Stimulated activated CD8-positive, alpha-beta memory T cell treated with anti-CD3 and anti-CD28 coated beads, Interleukin-15, amount 100 ng/mL, for 1 hour (primary cell): ENCODE data around the gene TENT5A.

Experiments used
- DNase-seq: peaks from one replicate; pipeline ENCODE4 v3.0.0-alpha.2; 2020; ENCODE audit warnings: low read depth

Gene TENT5A

DNA sequence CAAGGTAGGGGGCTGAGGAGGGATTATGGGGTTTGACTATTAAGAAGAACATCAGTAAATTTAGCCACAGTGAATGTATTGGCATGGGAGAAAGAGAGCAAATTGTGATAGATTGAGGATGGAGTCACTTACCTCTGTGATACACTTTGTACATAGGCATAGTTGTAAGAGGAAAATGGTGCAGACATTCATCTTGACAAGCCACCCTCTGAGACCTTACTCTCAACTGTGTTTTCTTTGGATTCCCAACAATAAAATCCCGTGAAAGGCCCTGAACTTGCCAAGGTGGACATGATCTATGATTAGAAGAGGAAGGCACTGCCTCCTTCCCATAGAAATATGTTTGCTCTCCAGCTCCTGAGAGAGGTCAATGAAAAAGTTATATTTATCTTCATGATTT, 18.6 kb upstream of the TENT5A start:
- no peak for DNase-seq

DNA sequence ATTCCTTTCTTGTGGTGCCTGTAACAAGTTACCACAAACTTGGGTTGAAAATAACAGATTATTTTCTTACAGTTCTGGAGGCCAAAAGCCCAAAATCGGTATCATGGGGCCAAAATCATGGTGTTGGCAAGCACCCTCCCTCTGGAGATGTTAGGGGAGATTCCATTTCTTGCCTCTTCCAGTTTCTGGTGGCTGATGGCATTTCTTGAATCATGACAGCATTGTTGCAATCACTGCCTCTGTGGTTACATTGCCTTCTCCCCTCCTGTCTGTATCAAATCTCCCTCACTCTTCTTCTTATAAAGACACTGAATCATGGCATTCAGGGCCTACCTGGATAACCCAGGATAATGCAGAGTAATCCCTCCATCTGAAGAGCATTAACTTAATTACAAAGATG, 17.9 kb upstream of the TENT5A start:
- DNase-seq: no peak

DNA sequence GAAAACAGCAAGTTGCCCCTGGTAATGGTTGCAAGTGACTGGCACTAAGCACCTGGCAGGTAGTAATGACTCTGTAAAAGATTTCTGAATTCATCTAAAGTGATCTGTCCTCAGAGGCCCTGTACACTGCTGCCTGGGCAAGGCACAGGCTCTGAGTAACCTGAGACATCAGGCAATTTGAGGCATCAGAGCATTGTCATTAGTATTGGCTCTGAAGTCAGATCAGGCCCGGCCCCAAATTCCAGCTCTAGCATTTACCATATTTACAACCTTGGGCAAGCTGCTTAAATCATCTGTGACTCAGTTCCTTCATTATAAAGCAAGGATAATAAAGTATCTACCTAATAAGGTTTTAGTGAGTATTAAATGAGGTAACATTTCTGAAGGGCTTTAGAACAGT, 17.3 kb upstream of the TENT5A start:
- DNase-seq: no peak

DNA sequence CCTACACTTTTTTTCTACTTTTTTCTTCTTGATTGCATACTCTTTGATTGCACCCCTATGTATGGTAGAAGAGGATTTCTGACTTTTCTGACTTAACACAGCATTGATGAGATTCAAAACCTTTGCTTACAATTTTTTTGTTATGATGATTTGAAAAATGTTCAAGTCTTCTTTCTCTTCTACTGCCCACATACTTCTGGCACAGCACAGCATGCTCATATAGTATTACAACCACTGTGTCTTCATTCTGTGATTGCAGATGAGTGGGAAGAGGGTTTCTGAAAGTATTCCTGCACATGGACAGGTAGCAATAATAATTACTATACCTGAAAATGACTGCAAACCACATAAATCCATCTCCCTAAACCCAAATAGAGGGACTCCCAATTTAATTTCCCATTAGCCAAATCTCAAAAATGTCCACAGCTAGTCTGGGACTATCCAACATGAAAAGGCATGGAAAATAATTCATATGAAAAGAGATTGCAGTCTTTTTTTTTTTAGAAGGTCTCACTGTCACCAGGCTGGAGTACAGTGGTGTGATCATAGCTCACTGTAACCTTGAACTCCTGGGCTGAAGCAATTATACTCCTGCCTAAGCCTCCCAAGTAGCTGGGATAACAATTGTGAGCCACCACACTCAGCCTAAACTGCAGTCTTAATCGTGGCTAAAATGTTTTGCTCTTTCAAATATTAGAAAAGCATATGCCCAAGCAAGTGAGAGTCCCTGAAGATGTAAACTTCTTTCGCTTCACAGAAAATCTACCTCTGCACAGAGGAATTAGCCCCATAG, 15.9 kb upstream of the TENT5A start:
- no peak for DNase-seq

DNA sequence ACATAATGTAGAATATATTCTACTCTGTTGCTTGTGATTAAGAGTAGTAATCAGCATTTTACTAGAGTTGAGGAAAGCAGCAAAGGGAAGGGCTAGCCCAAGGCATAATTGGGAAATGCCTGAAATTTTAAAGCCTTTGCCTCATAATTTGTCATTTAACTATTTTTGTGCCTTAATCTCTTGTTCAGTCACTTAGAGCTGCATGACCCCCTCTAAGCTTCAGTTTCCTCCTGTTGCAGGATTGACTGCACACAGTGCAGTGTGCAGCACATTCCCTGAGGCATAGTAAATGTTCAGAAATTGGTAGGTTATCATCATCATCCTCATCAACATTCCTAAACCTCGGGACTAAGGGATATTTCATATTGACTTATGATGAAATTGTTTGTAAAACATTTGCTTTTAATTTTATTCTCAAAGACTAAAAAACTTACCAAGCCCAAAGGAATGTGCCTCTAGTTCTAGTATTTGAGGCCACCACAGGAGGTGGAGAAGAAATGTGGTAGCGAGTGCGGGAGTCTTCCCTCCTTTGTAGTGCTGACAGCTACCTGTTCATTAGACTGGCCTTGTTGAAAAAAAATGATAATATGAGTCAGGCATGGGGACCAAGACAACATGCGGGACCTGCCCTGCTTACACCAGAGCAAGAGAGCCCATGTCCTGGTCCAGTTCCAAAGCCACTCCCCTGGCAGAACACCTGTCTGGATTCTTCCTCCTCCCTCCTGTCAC, 14.8 kb upstream of the TENT5A start:
- DNase-seq: no peak

DNA sequence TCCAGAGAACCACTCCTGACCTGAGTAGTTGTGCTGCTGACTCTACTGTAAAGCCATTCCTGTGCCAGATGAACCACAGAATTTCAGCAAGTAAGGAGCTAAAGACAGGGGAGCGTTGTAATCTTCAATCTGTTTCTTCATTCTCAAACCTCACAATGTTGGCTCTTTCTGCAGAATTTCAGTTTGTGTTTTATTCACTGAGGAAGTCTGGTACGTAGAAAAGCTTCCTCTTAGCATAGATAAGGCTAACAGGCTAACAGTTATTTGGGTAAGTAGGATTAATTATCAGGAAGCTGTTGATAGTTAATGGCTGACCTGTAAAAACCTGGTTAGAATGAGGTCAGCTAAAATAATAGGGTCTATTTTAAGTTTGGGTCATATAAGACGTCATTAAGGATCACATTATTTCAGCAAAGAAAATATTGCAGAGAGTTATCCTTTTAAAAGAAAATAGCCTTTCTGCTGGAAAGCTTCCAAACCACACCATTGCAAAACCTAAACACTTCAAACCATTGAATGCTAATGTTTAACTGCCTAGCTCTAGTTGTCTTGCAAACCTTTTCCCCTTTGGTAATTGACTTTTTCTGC, 14.1 kb upstream of the TENT5A start:
- no peak for DNase-seq

DNA sequence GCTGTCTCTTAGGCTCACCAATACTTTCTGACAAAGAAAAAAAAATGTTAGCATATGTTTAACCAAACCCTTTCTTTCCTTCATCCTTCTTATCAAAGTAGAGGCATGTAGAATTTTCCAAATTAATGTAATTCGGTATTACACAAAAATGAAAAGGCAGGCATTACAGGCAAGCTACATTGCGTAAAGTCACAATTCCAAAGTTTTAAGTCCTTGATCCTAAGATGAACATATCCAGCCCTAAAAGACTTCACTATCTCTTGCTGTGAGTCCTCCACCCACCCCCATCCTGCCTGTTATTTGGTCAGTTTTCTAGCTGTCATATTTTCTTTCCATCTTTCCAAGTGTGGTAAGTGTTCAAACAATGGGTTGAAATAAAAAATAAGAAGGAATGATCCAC, 12.1 kb upstream of the TENT5A start:
- DNase-seq: no peak

DNA sequence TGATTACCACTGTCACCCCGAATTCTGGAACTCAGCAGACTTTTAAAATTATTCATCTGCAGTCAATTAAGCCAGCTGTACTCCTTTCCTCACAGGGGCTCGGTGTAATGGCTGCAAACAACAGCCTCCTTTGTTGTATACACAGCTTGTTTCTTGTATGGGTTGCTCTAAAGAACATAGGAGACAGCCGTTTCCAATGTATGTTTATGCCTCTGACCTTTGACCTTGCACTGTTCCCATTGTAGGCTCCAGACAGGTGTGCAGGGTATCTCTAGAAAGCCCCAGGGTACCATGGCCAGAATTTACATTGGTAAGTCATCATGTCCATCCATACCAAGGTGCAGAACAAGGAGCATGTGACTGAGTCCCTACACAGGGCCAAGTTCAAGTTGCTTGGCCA, 11.5 kb upstream of the TENT5A start:
- DNase-seq: no peak

DNA sequence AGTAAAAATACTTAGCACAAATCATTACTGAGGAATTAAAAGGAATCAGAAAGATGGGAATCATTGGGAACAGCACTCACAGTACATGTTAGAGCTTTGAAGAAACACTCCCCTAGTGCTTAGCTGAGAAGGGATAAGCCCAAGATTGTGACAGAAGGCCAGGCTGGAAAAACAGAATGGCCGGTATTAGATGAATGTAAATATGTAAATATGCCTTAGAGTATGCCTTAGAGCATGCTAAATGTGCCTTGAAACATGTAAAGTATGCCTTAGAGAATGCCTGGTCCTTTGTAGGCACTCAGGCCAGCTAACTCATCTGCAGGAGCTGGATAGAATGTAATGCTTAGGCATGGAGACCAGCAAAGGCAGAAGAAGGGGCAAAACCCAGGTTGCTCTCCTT, 10.6 kb upstream of the TENT5A start:
- DNase-seq: no peak

DNA sequence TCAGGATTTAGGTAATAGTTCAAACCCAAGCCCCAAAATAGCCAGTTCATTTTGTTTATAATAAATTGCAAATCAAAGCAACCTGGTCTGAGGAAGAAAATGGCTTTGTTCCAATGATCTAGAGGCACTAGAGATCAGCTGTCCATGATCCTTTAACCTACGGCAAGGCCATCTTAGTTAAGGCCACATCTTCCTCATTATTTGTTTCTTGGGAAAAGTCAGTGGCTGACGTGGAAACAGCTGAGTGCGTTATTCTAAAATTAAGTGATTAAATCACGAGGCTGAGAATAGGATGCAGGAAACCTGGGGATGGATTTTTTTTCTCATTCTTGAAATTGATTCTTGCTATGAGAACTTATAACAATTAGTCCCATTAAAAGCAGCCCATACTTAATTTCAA, 10.1 kb upstream of the TENT5A start:
- no peak for DNase-seq

DNA sequence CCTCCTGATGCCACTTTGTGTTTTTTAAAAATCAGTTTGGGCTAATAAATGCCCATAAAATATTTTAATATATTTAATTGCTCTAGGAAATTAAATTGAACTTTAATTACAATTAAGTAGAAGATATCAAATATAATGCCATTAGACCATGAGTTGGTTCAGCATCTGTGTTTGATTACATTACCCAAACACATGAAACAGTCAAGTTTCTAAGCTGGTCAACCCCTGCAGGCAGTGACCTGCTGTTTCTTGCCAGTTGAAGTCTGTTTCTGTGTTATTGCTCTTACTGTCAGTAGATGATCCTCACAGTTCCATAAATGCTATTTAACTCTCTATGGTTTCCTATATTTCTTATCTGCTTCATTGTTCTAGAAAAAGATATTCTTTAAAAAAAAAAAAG, 9.7 kb upstream of the TENT5A start:
- no peak for DNase-seq

DNA sequence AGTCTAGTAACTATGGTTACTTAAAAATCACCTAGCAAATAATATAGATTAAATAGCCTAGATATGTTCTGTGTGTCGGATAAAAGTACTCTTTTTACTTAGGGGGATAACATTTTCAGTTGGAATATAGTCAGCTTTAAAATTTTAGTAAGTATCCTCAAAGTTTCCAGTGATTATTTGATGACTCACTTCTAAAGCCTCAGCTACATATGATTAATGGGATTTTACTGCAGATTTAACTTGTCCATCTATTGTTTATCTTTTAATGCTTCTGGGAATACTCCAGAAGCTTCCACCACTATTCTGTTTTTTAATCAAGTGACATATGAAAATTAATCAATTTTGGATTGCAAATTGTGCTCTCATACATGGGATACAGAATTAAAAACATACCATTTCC, 8.7 kb upstream of the TENT5A start:
- DNase-seq: no peak

DNA sequence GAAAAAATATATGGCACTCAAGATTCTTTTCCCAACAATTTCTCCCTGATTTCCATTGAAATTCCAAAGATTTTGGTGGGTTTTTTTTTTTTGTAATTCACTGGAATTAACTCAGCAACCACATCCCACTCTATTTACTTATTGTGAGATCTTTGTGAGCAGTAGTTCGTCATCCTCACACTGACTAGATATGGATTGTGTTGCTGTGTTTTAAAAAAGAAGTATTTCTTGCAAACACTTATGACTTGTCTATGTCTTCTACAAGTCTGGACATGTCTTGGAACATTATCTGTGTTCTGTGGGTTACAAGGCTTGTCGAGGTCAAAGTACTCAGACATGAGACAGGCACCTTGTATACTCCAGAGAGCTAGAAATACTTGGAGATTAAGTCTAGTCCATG, 7.3 kb upstream of the TENT5A start:
- DNase-seq: no peak

DNA sequence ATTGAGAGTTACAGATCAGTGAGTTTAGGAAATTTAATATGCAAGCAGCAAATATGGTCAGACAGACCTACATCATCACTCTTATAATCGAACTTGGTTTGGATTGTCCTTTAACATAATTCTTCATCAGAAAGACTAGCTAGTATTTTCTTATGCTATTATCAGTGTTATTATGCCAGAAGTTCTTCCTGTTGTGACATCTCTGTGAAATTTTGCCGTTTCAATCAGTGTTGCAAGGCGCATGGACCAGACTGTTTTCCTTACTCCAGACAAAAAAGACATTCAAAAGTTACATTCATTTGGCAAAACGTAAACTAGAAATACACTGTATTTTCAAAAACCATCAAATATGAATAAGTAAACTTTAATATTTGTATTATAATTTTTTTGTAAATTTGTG, 5.7 kb upstream of the TENT5A start:
- no peak for DNase-seq

DNA sequence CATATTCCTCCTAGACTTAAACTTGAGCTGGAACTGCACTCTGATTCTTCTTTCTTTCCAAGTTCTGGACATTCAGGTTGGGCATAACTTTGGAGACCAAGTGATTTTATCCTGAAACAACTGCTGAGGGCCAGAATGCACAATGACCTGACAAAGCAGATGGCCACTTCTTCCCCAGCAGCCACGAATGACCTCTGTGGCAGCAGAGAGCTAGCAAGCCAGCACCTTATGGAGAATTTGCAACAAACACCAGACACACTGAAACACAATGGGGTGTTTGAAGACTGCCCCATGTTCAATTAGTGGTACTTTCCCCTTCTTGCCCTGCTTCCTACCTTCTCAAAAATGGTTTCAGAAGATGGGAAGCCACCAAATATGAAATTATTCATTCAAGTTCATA, 4.2 kb upstream of the TENT5A start:
- DNase-seq: no peak

DNA sequence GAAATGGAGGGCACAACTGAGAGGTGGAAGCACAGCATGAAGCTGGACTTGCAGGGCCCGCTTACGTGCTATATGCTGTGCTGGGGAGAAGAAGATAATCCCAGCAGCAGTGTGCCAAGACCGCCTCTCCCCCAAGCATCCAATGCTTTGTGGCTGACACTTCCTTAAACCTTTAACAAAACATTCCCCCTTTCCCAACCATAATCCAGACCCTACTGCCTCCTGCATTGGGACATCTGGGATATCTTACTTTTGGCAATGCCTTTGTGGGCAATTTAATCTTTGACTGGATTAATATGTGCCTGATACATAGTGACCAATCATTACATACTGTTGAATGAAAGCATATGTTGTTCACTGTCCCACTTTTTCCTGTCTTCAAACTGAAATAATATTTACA, 3.1 kb upstream of the TENT5A start:
- no peak for DNase-seq

DNA sequence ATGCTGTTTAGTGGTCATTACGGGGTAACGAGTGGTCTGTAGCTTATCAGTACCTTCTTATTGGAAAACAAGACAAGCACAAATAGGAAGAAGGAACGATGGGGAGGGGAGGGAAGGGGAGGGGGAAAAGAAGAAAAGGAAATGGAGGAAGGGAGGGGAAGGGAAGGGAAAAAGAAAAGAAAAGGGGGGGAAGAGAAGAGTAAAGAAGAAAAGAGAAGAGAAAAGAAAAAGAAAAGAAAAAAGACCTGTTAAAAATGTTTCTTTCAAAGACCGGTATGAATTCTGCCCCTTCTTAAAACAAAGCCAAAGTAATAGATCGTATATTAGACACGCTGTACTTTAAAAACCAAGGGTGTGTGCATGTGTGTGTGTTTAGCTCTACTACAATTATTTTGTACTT, 2.4 kb upstream of the TENT5A start:
- no peak for DNase-seq

DNA sequence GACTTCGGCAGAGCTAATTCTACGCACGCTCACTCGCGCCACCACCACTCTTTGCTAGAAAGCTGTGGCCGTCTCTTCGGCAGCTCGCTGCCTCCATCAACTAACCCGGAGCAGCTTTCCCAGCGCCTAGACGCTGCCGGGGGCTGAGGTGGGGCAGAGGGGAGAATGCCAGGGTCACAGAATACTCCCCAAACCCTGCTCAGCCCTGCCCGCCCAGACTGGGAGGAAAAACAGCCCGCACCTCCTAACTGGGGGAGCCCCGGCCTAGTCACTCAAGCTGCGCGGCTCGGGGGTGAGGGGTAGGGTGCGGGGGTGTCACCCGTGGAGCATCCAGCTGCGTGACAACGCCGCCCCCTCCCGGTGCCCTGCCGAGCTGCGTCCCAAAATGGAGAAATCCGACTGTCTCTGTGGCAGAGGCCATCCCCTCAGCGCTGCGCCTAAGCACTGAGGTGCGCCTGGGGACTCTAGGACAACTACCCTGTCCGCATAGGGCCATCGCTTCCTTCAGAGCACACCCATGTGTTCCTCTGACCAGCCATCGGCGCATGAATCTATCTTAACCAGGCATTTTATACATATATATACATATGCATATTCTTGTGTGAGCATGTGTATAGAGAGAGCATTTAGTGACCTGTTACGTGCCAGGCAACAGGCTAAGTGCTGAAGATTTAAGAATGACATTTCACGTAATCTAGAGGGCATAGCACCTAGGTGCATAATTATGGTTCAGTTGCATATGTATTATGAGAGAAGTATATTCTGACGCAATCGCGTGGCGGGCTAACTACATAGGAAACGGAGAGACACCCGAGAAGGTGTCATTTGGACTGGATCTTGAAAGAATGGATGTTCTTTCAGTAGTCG, 1.5 kb upstream of the TENT5A start:
- peak; percentile 71 for DNase-seq

DNA sequence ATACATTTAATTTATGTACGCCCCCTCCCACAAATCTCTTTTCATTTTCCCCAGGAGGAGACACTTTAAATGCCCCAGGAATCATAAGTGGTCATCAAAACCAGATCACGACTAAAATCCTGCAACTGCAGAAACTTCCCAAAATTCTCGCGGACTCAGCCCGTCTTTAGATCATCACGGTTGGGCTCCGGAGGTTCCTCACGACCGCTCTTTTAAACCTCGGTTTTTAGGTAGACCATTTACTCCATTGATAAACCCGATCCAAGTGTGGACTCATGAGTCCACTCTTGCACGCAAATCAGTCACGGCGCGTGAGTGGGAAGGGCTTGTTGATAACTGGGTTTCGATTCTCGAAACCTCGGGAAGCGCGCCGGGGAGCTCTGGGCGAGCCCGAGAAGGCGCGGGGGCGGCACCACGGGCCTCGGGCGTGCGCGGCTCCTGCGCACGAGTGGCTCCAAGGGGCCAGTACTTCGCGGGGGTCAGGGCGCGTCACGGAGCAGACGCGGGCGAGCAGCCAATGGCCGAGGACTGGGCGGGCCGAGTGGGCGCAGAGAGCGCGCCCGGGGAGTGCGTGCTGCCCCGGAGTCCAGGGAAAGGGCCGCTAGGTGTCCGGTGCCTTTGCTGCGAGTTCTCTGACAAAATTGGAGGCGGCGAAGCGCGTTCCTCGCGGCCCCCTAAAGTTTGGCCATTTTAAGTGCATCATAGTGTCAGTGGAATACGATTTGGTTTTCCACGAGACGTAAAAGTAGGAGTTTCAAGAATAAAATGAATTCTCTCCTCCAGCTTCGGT, 635 bp upstream of the TENT5A start:
- DNase-seq: peak; percentile 30

DNA sequence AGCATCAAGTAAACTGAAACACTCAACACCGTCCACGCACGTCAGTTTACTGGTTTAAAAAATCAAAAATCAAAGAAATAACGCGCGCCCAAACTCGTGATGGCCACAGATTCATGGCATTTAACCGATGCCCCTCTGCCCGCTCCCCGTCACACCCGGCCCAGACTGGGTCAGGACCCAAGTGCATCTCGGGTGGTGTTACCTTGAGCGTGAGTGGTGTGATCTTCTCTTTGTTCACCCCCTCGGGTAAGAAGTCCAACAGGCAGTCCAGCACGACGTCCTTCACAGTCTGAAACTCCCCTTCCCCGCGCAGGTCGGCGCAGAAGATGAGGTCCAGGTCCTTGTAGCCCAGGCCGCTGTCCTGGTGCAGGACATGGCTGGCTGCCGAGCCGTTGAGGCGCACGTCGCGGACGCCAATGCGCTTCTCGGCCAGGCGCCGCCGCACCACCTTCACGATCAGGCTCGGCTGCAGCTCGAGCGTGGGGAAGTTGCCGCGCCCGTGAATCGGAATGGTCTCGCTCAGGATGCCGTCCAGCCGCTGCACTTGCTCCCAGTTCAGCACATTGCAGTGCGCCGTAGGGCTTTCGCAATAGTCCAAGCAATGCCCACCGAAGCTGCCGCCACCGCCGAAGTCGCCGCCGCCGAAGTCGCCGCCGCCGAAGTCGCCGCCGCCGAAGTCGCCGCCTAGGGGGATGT, 945 bp downstream of the TENT5A start:
- DNase-seq: peak; percentile 2
